ENCODE measurements around the gene PCMTD2.
A peak's percentile ranks its signal among the peaks of the same experiment; 100 is the strongest.
"Not testable (repeated sequence)": the region's sequence is repeated elsewhere in the genome, so short reads cannot be mapped to it uniquely, and the experiment has no call there.

Gene PCMTD2

GRCh38 chr20:64258071-64258823, 2.7 kb downstream of the PCMTD2 start:
- DNase-seq = no peak

- no peak for DNase-seq
These were observed 4.7 kb downstream of the PCMTD2 start for GRCh38 chr20:64260239-64260638.

GRCh38 chr20:64261138-64261537, 5.6 kb downstream of the PCMTD2 start:
- DNase-seq = no peak

- no peak for DNase-seq
These were observed 8.5 kb downstream of the PCMTD2 start for GRCh38 chr20:64264091-64264490.

GRCh38 chr20:64265201-64265600, 9.7 kb downstream of the PCMTD2 start:
- DNase-seq = no peak

GRCh38 chr20:64266988-64267387, 11.4 kb downstream of the PCMTD2 start:
- DNase-seq = no peak

GRCh38 chr20:64268174-64268573, 12.6 kb downstream of the PCMTD2 start:
- DNase-seq = no peak

GRCh38 chr20:64269604-64270411, 14.3 kb downstream of the PCMTD2 start:
- DNase-seq = no peak

GRCh38 chr20:64271636-64272035, 16.1 kb downstream of the PCMTD2 start:
- DNase-seq = no peak

- no peak for DNase-seq
These were observed 17.6 kb downstream of the PCMTD2 start for GRCh38 chr20:64273109-64273508.

- no peak for DNase-seq
These were observed 21.3 kb downstream of the PCMTD2 start for GRCh38 chr20:64276817-64277216.

GRCh38 chr20:64277571-64278316, 22.2 kb downstream of the PCMTD2 start:
- DNase-seq = no peak

GRCh38 chr20:64278317-64278681, 22.8 kb downstream of the PCMTD2 start:
- DNase-seq = no peak

- DNase-seq = no peak
These were observed 24.4 kb downstream of the PCMTD2 start for GRCh38 chr20:64279826-64280459.

GRCh38 chr20:64280460-64280843, 24.9 kb downstream of the PCMTD2 start:
- DNase-seq = no peak

- no peak for DNase-seq
These were observed 28.1 kb downstream of the PCMTD2 start for GRCh38 chr20:64283646-64284045.

GRCh38 chr20:64285579-64286446, 30.3 kb downstream of the PCMTD2 start:
- peak; percentile 53 to 67 for DNase-seq

GRCh38 chr20:64286447-64287263, 31.1 kb downstream of the PCMTD2 start:
- DNase-seq = not testable (repeated sequence)

GRCh38 chr20:64287264-64287590, 31.7 kb downstream of the PCMTD2 start:
- DNase-seq = not testable (repeated sequence)

GRCh38 chr20:64292167-64292566, 36.6 kb downstream of the PCMTD2 start:
- DNase-seq = not testable (repeated sequence)

- DNase-seq = not testable (repeated sequence)
These were observed 47.5 kb downstream of the PCMTD2 start for GRCh38 chr20:64303086-64303485.
